B cell (primary cell): ENCODE measurements around the gene SLC1A4. TPM values are rescaled to one million over a fixed set of nuclear protein-coding genes. Genes with fewer than 3 reads are reported as not detected.
"Not testable (repeated sequence)": the region's sequence is repeated elsewhere in the genome, so short reads cannot be mapped to it uniquely, and the experiment has no call there.

Experiments used
- ATAC-seq: fragments of 200-7000 bp; cut with Tn5 transposase; one replicate; pipeline ENCODE4 v1.10.0; 2021; ENCODE audit warnings: low read depth, mild to moderate bottlenecking, moderate number of reproducible peaks, moderate library complexity
- CTCF ChIA-PET: fragments of 350-600 bp; sonication (Branson Sonifier 250); formaldehyde crosslinking; loops from one replicate; lab custom pipeline; 2021; ENCODE audit warnings: antibody characterized with exemption, inconsistent platforms; lab: Charles Lee
- POLR2A ChIA-PET: fragments of 350-600 bp; sonication (Branson Sonifier 250); formaldehyde crosslinking; loops from one replicate; lab custom pipeline; 2021; ENCODE audit warnings: antibody characterized with exemption; lab: Charles Lee
- DNase-seq: peaks from one replicate; pipeline ENCODE4 v3.0.0; 2013
- H2AFZ ChIP-seq: 2 replicates; pipeline ENCODE4 v1.6.1; 2012; ENCODE audit warnings: mild to moderate bottlenecking, low read depth, low read length; ENCODE audit not compliant: insufficient read depth, poor library complexity, severe bottlenecking
- H3K27ac ChIP-seq, 2 donors: 1 replicate in 1 of 2; 2 replicates in 1 of 2; pipeline ENCODE4 v1.5.1; 2012 to 2013; ENCODE audit warnings: low read length in 2 of 2, mild to moderate bottlenecking in 2 of 2, moderate library complexity in 1 of 2
- H3K27me3 ChIP-seq, 4 experiments: fragments of 200-600 bp in 1 of 4; sonication (generic) in 1 of 4; replicated peaks in 1 of 4; 1 replicate in 2 of 4; 2 replicates in 2 of 4; pipeline versions ENCODE4 v1.6.1 to v1.7.0; 2013 to 2016; ENCODE audit warnings: low read length in 3 of 4, mild to moderate bottlenecking in 2 of 4, mixed read lengths in 1 of 4, moderate library complexity in 1 of 4; ENCODE audit not compliant: insufficient read depth in 4 of 4, control insufficient read depth in 3 of 4; ENCODE audit errors: control extremely low read depth in 1 of 4
- H3K36me3 ChIP-seq, 2 experiments: replicated peaks in 1 of 2; 1 replicate in 1 of 2; 2 replicates in 1 of 2; pipeline versions ENCODE4 v1.6.1 to v1.7.1; 2013; ENCODE audit warnings: low read length in 1 of 2; ENCODE audit not compliant: insufficient read depth in 2 of 2, control insufficient read depth in 1 of 2; ENCODE audit errors: control extremely low read depth in 1 of 2, extremely low read depth in 1 of 2
- H3K4me1 ChIP-seq, 2 donors: fragments of 200-600 bp in 1 of 2; sonication (generic) in 1 of 2; 1 replicate in 1 of 2; 2 replicates in 1 of 2; pipeline versions ENCODE4 v1.5.1 to v1.6.1; 2013 to 2017; ENCODE audit warnings: low read length in 2 of 2; ENCODE audit not compliant: control insufficient read depth in 2 of 2, insufficient read depth in 2 of 2
- H3K4me2 ChIP-seq: replicated peaks from 2 replicates; pipeline ENCODE3; 2012; ENCODE audit warnings: mild to moderate bottlenecking, low read depth, low read length; ENCODE audit not compliant: poor library complexity, severe bottlenecking
- H3K4me3 ChIP-seq, 5 experiments: fragments of 200-600 bp in 1 of 5; sonication (generic) in 1 of 5; 1 replicate in 3 of 5; 2 replicates in 2 of 5; pipeline versions ENCODE4 v1.5.1 to v1.7.0; 2011 to 2016; ENCODE audit warnings: low read length in 4 of 5, mild to moderate bottlenecking in 4 of 5, low read depth in 2 of 5, control low read depth in 1 of 5, moderate library complexity in 1 of 5; ENCODE audit not compliant: insufficient read depth in 1 of 5; ENCODE audit errors: control extremely low read depth in 1 of 5, extremely low read depth in 1 of 5
- H3K79me2 ChIP-seq: fragments of 200-600 bp; sonication (generic); one replicate; pipeline ENCODE4 v1.6.0; 2016; ENCODE audit warnings: low read length; ENCODE audit not compliant: control insufficient read depth, insufficient read depth
- H3K9ac ChIP-seq: fragments of 200-600 bp; sonication (generic); 2 replicates; pipeline ENCODE4 v1.6.1; 2017; ENCODE audit warnings: mild to moderate bottlenecking, low read length, moderate library complexity
- H3K9me3 ChIP-seq, 3 donors: one replicate each; pipeline versions ENCODE4 v1.6.1 to v1.7.1; 2013; ENCODE audit warnings: low read length in 2 of 3; ENCODE audit not compliant: control insufficient read depth in 2 of 3, insufficient read depth in 1 of 3; ENCODE audit errors: control extremely low read depth in 1 of 3
- H4K20me1 ChIP-seq: 2 replicates; pipeline ENCODE4 v1.6.0; 2012; ENCODE audit warnings: mild to moderate bottlenecking, low read length; ENCODE audit not compliant: insufficient read depth, control insufficient read depth, poor library complexity, severe bottlenecking
- H3K27ac Mint-ChIP-seq: one replicate; pipeline ENCODE4 v1.8.0; 2021; ENCODE audit warnings: mixed read lengths
- H3K27me3 Mint-ChIP-seq: one replicate; pipeline ENCODE4 v1.8.0; 2021; ENCODE audit warnings: mixed read lengths
- H3K4me1 Mint-ChIP-seq: one replicate; pipeline ENCODE4 v1.8.0; 2021; ENCODE audit warnings: mixed read lengths
- H3K4me3 Mint-ChIP-seq: one replicate; pipeline ENCODE4 v1.8.0; 2021; ENCODE audit warnings: mixed read lengths
- H3K9me3 Mint-ChIP-seq: one replicate; pipeline ENCODE4 v1.8.0; 2022; ENCODE audit warnings: mixed read lengths; ENCODE audit not compliant: insufficient read depth
- EZH2 ChIP-seq: IDR thresholded peaks from 2 replicates; pipeline ENCODE4 v1.6.1; 2012; ENCODE audit warnings: borderline replicate concordance, low read depth, mild to moderate bottlenecking, moderate library complexity, low read length; ENCODE audit not compliant: insufficient read depth, poor library complexity, severe bottlenecking
- WGBS: methylation state at CpG from one replicate; pipeline ENCODE4 v1.1.5; 2013; ENCODE audit warnings: missing lambda C conversion rate; ENCODE audit not compliant: insufficient coverage; 5-methylcytosine and 5-hydroxymethylcytosine counted together
- intact Hi-C: fragments of 100-400 bp; cut with micrococcal nuclease; formaldehyde crosslinking; loops from one replicate; pipeline ENCODE4 v1.10.0; 2022
- polyA plus RNA-seq: library from polyadenylated mRNA; depleted of rRNA; stranded (reverse); fragments of >200 nt; gene quantifications from 2 replicates; pipeline ENCODE4 v1.2.3, GENCODE V29; 2012
- total RNA-seq, 2 donors: library from RNA; stranded (reverse); fragments of 120-200 nt in 1 of 2; gene quantifications; 1 replicate in 1 of 2; 2 replicates in 1 of 2; pipeline versions ENCODE4 v1.2.3 to v1.2.4, GENCODE V29; 2013 to 2022
- TF ChIP-seq, protein P1 (sequence below): fragments of 200-600 bp; IDR thresholded peaks from one replicate; pipeline ENCODE4 v1.8.0; 2022; ENCODE audit warnings: antibody characterized with exemption, mild to moderate bottlenecking

Gene SLC1A4
- total and polyA plus RNA-seq, 2 donors (not counting 1 experiment from before 2014, with no cell fraction given) = 1.7 to 15.7 TPM

DNA sequence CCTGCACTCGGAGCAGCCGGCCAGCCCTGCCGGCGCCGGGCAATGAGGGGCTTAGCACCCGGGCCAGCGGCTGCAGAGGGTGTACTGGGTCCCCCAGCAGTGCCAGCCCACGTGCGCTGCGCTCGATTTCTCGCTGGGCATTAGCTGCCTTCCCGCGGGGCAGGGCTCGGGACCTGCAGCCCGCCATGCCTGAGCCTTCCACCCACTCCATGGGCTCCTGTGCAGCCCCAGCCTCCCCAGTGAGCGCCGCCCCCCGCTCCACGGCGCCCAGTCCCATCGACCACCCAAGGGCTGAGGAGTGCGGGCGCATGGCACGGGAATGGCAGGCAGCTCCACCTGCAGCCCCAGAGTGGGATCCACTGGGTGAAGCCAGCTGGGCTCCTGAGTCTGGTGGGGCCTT lies 20.1 kb upstream of the SLC1A4 start:
- DNase-seq, H3K27me3 ChIP-seq, H3K4me1 Mint-ChIP-seq, H3K27me3 Mint-ChIP-seq, H3K9me3 ChIP-seq, H3K4me1 ChIP-seq, CTCF ChIA-PET, H3K4me2 ChIP-seq, ATAC-seq, H3K4me3 Mint-ChIP-seq, H3K36me3 ChIP-seq, H3K79me2 ChIP-seq, H4K20me1 ChIP-seq, H3K4me3 ChIP-seq, H3K27ac ChIP-seq, H3K9ac ChIP-seq, intact Hi-C loops, H3K9me3 Mint-ChIP-seq, POLR2A ChIA-PET, H2AFZ ChIP-seq, H3K27ac Mint-ChIP-seq: not testable (repeated sequence)
- 96% methylated on average over 23 of the region's 25 CpGs for WGBS

DNA sequence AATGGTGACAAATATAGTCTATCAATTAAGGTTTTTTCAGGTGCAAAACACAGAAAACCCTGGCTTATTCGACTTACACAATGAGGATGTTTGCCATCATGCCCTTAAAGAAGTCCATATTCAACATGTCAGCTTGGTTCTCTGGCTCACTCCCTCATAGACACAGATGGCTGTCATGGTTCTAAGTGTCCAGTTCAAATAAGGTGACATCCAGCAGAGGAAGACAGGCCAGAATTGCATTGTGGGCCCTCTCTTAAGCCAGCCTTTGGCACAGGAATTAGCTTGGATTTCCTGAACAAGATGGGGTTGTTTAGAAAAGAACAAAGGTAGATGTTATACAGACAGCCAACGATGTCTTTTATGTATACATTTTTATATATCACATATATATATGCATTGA lies 18.7 kb upstream of the SLC1A4 start:
- intact Hi-C loops = no loop called here
- POLR2A ChIA-PET = interaction anchor here (0.6 kb wide), 1 partner anchor 354 kb away, joined by 5 read pairs; no protein-coding TSS in a partner anchor
- 100% methylated on average over 1 of the region's 2 CpGs for WGBS

More for the DNA sequence above, 18.7 kb upstream of the SLC1A4 start:
- Histone ChIP-seq H3K4me1 (no peaks in the 10 kb centered on the region), H3K9ac (no peak overlapping the region), H3K36me3 (peaks cover 0 to 3% of the 10 kb centered on the region in 2 experiments), H3K27ac (no peak overlapping the region), H3K79me2 (no peaks in the 10 kb centered on the region), H3K4me2 (no peak overlapping the region), H2AFZ (no peak overlapping the region), H3K4me3 (no peak overlapping the region), H4K20me1 (no peaks in the 10 kb centered on the region), H3K27me3 (no peaks in the 10 kb centered on the region), H3K9me3 (no peaks in the 10 kb centered on the region)
- H3K9me3 Mint-ChIP-seq = no peaks in the 10 kb centered on the region
- no peak overlapping the region for H3K4me3 Mint-ChIP-seq
- no peak for ATAC-seq
- H3K27me3 Mint-ChIP-seq = no peaks in the 10 kb centered on the region
- DNase-seq = no peak
- H3K27ac Mint-ChIP-seq = no peak overlapping the region
- TF ChIP-seq, protein P1, sequence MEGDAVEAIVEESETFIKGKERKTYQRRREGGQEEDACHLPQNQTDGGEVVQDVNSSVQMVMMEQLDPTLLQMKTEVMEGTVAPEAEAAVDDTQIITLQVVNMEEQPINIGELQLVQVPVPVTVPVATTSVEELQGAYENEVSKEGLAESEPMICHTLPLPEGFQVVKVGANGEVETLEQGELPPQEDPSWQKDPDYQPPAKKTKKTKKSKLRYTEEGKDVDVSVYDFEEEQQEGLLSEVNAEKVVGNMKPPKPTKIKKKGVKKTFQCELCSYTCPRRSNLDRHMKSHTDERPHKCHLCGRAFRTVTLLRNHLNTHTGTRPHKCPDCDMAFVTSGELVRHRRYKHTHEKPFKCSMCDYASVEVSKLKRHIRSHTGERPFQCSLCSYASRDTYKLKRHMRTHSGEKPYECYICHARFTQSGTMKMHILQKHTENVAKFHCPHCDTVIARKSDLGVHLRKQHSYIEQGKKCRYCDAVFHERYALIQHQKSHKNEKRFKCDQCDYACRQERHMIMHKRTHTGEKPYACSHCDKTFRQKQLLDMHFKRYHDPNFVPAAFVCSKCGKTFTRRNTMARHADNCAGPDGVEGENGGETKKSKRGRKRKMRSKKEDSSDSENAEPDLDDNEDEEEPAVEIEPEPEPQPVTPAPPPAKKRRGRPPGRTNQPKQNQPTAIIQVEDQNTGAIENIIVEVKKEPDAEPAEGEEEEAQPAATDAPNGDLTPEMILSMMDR = no peak
- no peak for TF ChIP-seq EZH2
- peaks cover 5% of the 10 kb centered on the region for H3K4me1 Mint-ChIP-seq
- CTCF ChIA-PET = interaction anchor here (0.7 kb wide), 1 partner anchor 53 kb away, joined by 4 read pairs; no protein-coding TSS in a partner anchor
